GM21423 (cell line): ENCODE results near the gene IDNK.

Source experiments
- ATAC-seq: cut with Tn5 transposase; IDR thresholded peaks from one replicate; pipeline ENCODE4 v1.9.1; 2021; ENCODE audit warnings: mild to moderate bottlenecking, moderate library complexity; ENCODE audit not compliant: unreplicated experiment

Gene IDNK

GRCh38 chr9:83681490-83681889 lies 58.5 kb downstream of the IDNK start:
- ATAC-seq: no peak

GRCh38 chr9:83688921-83689320 lies 66.0 kb downstream of the IDNK start:
- ATAC-seq: no peak

DNA sequence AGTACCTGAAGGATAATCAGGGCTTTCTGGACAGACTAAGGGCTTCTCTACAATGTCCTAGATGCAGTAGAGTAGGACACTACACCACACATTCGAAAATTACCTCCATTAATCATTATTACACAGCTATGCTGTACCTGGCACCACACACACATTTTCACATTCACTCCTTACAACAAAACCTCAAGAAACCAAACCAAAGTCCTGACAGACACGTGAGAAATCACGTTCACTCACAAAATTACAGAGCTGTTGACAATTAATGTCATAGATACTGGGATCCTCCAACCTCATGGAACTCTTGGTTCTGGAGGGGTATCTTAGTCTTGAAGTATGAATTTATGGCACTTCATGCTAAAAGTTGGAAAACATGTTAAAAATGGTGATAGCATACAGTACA lies 68.5 kb downstream of the IDNK start:
- no peak for ATAC-seq
